Endothelial cell of coronary artery (primary cell): ENCODE measurements around the gene PIP4K2C. TPM values are rescaled to one million over a fixed set of nuclear protein-coding genes. Genes with fewer than 3 reads are reported as not detected.

Experiments used
- total RNA-seq: library from RNA; depleted of rRNA; stranded (reverse); fragments of >200 nt; gene quantifications from 2 replicates; pipeline ENCODE4 v1.2.3, GENCODE V29; 2014

PIP4K2C gene
- 5.5 and 7.9 TPM in 2 replicates for total RNA-seq

DNA sequence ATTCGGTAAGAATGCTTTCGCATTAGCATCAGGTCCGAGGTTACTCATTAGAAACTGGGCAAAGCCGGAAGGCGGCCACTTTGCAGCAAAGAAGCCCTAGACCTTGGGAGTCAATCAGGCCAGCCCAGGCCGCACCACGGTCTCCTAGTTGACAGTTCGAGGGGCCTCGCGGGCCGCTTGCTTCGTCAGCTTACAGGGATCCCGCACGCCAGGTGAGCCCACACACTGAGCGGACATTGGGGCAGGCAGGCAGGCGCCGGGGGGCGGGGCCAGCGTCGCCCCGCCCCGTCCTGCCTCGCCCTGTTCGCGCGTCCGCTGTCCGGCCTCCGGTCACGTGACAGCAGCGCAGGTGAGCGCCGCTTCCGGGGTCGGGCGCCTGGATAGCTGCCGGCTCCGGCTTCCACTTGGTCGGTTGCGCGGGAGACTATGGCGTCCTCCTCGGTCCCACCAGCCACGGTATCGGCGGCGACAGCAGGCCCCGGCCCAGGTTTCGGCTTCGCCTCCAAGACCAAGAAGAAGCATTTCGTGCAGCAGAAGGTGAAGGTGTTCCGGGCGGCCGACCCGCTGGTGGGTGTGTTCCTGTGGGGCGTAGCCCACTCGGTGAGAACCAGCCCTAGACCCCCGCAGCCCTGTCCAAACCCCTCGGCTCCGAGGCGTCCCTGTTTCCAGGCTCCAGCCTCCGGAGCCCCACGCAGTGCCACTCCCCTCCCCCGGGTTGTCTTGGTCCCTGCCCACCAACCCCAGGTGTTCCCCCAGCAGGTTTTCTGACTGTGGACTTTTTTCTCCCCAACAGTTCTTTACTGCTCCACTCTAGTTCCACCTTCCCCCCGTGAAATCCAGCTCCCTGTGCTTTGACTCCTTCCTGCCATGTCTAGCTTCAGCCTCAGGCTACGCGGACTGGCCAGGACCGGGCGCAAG lies at the start of gene PIP4K2C:
TSS of gene PIP4K2C (plus strand) at position 329 of the 918 bp plus-strand sequence. CDS start at position 427, 98 bp downstream.

DNA sequence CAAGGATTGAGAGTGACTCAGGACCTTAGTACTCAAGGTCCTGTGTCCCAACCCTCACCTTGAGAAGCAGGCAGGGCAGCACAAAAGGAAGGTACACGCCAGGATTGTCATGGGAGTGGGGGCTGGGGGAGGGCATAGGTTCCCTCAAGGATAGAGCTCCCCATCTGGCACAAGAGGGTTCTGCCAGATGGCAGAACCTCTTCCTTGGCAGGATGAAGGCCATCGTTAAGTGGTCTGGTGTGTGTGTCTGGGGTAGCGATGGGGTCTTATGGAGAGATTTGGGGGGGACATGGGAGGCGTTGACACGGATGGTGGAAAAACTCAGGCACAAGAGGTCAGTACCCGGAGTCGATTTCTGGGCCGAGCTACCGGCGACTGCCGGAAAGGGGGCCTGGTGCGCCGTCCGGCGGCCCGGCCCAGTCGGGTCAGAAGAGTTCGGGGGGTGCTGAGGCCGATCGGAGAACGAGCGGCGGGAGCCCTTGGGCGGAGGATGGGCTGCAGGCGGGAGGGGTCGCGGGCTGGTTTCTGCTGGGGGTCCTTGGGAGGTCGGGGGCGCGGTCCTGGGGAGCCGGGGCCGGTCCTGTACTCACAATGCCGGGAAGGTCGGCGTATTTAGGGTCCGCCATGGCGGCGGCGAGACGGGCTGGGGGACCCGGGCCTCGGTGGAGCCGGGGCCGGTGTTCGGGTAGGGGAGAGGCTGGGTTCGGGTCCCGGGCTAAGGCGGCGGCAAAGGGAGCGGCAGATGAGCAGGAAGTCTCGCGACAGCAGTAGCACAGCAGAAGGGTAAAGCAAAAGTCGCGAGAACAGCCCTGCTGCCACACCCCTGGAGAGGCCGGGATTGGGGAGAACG lies 44.3 kb upstream of the PIP4K2C start, which contains the start of gene DCTN2:
TSS of gene DCTN2 (minus strand) at position 755 of the 850 bp plus-strand sequence. CDS start at position 626, 129 bp downstream.

GRCh38 chr12:57549909-57550640 lies 40.9 kb upstream of the PIP4K2C start, which contains the start of gene KIF5A:
TSS of gene KIF5A (plus strand) at chr12:57550044. CDS start at chr12:57550272, 228 bp downstream.

DNA sequence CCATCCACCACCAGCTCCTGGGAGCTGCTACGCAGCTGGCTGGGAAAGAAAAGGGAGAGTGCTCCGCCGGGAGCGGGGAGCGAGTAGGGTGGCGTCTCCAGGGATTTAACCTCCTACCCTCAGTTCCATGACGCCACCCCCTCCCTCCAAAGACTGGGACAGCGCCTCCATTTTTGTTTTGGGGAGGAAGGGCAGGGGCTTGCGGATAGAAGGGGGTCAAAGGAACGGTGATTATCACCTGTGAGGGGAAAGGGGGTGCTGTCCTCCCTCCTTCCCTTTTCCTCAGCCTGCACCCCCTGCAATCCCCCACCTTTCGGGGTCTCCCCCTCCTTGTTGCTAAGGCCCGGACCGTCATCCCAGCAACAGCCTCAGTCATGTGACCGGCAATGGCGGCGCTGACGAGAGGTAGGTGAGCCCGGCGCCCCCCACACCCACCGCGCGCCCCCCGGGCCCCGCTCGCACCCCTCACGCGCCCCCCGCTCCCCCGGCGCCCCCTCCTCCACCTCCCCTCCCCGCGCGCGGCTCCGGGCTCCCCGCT lies 13.5 kb downstream of the PIP4K2C start, which contains the start of gene DTX3:
TSS of gene DTX3 (plus strand) at position 371 of the 538 bp plus-strand sequence. CDS start 1,694 bp downstream, outside the sequence.

DNA sequence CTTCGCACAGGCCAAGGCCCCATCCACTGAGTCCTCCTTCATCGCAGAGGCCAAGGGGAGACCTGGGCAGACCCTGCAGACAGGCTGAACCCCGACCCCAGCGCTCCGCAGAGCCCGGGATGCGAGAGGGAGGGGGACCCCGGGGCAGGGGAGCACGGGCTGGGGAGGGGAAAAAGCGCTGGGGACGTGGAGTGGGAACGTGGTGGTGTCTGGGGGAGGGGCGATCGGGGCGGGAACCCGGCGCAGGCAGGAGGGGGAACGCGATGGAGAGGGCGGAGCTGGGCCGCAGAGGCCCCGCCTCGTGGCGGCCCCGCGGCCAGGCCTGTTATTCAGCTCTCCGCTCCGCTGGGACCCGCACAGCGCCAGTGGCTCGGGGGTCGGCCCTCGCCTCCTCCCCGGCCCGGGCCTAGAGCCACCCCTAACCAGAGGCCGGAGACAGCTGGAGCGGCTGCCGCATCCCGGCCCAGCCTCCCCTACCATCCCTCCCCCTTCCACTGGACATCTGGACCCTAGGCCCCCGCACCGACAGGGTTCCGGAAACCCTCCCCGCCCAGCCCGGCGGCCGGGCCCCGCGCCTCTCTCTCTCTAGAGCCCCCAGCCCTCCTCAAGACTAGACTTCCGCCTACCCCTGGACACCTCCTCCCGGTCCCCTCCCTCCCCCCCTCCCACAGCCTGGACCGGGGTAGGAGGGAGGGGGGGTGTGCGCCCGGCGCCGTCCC lies 20.3 kb downstream of the PIP4K2C start, which contains the start of gene ARHGEF25:
TSS of gene ARHGEF25 (plus strand) at position 328 of the 719 bp plus-strand sequence. CDS start 460 bp downstream, outside the sequence.

DNA sequence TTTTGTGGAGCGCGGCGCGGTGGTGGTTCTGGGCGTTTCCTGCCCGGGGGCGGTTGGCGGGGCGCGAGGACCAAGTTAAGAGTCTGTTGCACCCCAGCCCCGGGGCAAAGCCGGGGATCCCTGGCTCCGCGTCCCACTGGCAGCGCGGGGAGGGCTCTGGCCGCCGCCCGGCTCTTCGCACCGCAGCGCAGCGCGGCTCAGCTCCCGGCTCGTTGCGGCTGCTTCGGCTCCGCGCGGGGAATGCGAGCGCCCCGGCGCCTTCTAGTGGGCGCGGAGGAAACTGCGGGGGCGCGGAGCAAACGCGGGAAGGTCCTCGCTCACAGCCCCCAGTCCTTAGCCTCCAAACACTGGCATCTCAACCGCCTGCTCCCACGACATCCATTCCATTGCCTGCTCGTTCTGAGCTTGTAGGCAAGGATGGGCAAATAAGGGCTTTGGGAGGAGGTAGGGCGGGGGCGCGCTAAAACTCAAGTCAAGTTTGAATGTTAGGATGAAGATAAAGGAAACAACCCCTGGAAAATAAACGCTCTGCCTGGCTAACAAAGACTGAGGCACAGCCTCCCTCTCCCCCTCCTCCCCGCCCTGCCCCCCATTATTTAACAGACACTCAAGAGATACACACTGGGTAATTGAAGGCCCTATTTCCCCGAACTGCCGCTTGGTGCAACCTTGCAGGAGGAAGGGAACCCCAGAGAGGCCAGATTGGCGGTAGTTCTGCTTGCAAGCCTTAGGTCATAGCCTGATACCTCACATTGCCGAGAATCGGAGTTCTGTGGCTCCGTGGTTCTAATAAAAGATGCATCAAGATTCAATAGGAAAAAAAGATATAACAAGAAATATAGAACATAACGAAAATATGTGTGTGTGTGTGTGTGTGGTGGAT lies 42.2 kb downstream of the PIP4K2C start, which contains the start of gene B4GALNT1:
TSS of gene B4GALNT1 (minus strand) at position 244 of the 883 bp plus-strand sequence. CDS start 1,069 bp downstream, outside the sequence.

Other genes starting within 250 kb of the PIP4K2C start
- gene R3HDM2, start 160.1 kb upstream of the PIP4K2C start, total RNA-seq: 4.0 and 8.5 TPM in 2 replicates
- not detected in 2 replicates for gene INHBC, start 156.4 kb upstream of the PIP4K2C start, total RNA-seq
- not detected in 2 replicates for gene INHBE, start 135.9 kb upstream of the PIP4K2C start, total RNA-seq
- 0.45 TPM in 1 of 2 replicates, not detected in the other for gene GLI1, start 131.4 kb upstream of the PIP4K2C start, total RNA-seq
- not detected in 2 replicates for gene ARHGAP9, start 111.3 kb upstream of the PIP4K2C start, total RNA-seq
- gene MARS1, start 103.1 kb upstream of the PIP4K2C start, total RNA-seq: 138 and 187 TPM in 2 replicates
- gene DDIT3, start 70.7 kb upstream of the PIP4K2C start, total RNA-seq: 6.0 and 10.1 TPM in 2 replicates
- 6.2 and 9.5 TPM in 2 replicates for gene MBD6, start 68.4 kb upstream of the PIP4K2C start, total RNA-seq
- 72.8 and 90.9 TPM in 2 replicates for gene DCTN2, start 44.0 kb upstream of the PIP4K2C start, total RNA-seq
- gene KIF5A, start 41.1 kb upstream of the PIP4K2C start, total RNA-seq: under 0.01 and 0.09 TPM in 2 replicates
- gene DTX3, start 13.6 kb downstream of the PIP4K2C start, total RNA-seq: 3.3 and 11.0 TPM in 2 replicates
- gene ARHGEF25, start 20.2 kb downstream of the PIP4K2C start, total RNA-seq: 1.8 and 10.7 TPM in 2 replicates
- gene B4GALNT1, start 42.0 kb downstream of the PIP4K2C start, total RNA-seq: 0.18 and 0.94 TPM in 2 replicates
- gene OS9, start 102.9 kb downstream of the PIP4K2C start, total RNA-seq: 164 and 240 TPM in 2 replicates
- under 0.01 and 0.09 TPM in 2 replicates for gene AGAP2, start 147.6 kb downstream of the PIP4K2C start, total RNA-seq
- 40.5 and 57.2 TPM in 2 replicates for gene TSPAN31, start 153.8 kb downstream of the PIP4K2C start, total RNA-seq
- gene CDK4, start 161.1 kb downstream of the PIP4K2C start, total RNA-seq: 108 and 143 TPM in 2 replicates
- 3.0 and 3.2 TPM in 2 replicates for gene MARCHF9, start 163.9 kb downstream of the PIP4K2C start, total RNA-seq
- 0.38 and 0.54 TPM in 2 replicates for gene CYP27B1, start 175.9 kb downstream of the PIP4K2C start, total RNA-seq
- 3.9 and 5.7 TPM in 2 replicates for gene METTL1, start 180.9 kb downstream of the PIP4K2C start, total RNA-seq
- gene EEF1AKMT3, start 181.4 kb downstream of the PIP4K2C start, total RNA-seq: 2.7 and 3.7 TPM in 2 replicates
- gene TSFM, start 191.6 kb downstream of the PIP4K2C start, total RNA-seq: 18.1 and 18.8 TPM in 2 replicates
- 0.63 and 1.5 TPM in 2 replicates for gene AVIL, start 227.5 kb downstream of the PIP4K2C start, total RNA-seq